CD4-positive, alpha-beta T cell treated with Interleukin-17A for 4 hours (primary cell): ENCODE measurements around the gene CALCA.

Source experiments
- DNase-seq: peaks from one replicate; pipeline ENCODE4 v3.0.0-alpha.2; 2020; ENCODE audit warnings: mixed read lengths

Gene CALCA

DNA sequence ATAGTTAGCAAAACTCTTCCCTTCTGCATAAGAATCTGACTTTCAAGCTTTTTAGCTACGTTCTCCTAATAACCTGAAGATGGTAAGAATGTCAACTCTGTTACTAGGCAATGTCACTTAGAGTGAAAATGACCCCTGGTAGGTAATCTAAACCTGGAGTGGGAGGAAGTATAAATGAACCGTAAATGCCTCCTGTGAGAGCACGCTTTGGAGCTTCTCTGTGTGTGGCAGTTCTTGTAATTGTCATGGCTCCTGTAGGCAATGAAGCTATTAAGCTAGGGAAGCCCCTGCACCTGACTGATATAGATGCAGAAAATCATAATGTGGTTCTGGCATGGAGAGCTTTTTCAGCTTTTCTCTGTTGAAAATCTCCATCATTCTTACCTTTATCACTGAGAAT lies 29.4 kb downstream of the CALCA start:
- DNase-seq = no peak

DNA sequence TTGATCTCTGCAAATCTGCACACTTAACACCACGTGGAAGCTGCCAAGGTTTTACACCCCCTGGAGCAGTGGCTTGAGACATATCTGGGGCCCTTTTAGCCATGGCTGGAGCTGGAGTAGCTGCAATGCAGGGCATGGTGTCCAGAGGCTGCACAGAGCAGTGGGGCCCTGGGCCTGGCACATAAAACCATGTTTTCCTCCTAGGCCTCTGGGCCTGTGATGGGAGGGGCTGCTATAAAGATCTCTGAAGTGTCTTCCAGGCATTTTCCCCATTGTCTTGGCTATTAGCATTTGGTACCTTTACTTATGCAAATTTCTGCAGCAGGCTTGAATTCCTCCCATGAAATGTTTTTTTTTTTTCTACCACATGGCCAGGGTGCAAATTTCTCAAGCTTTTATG lies 33.2 kb downstream of the CALCA start:
- no peak for DNase-seq

DNA sequence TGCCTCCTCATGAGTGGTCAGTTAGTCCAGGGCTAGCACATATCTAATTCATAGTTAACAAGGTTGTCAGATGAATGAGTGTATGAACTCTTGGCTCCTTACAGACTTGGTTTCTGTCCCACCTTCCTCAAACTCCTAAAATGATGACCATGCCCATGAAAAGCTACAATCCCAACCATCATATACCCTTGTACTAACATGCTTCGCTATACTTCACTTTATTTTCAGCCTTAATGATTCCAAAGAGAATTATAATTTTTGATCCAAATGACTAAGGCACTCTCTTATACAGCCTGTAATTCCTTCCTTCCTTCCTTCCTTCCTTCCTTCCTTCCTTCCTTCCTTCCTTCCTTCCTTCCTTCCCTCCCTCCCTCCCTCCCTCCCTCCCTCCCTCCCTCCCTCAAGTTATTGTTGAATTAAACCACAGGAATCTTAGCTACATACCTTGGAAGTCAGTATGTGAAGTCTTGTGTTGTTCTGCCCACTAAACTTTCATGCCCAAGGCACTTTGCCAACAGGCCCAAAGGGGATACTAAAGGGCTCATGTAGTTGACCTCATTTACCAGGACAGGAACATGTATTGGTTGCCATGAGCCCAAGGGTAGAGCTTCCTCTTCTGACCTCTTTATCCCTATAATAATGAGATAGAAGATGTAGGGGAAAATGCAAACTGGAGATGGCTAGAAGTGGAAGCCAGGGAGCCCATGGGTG lies 37.4 kb downstream of the CALCA start:
- DNase-seq = no peak

DNA sequence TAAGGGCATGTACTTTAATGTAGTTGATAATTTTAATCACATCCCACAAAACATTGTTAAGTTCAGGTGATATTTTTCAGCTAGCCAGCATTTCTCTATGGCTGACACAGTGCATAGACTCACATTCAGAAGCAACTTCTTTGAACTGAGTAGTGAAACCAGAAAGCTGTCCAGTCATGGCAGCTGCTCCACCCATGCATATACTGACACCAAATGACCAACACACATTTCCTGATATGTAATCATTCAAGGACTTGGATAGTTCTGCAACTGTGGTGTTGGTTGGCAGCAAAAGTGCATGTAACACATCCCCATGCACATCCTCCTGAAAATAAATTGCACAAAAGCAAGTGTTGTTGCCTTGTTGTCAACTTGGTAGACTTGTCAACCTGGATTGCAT lies 39.7 kb downstream of the CALCA start:
- no peak for DNase-seq

DNA sequence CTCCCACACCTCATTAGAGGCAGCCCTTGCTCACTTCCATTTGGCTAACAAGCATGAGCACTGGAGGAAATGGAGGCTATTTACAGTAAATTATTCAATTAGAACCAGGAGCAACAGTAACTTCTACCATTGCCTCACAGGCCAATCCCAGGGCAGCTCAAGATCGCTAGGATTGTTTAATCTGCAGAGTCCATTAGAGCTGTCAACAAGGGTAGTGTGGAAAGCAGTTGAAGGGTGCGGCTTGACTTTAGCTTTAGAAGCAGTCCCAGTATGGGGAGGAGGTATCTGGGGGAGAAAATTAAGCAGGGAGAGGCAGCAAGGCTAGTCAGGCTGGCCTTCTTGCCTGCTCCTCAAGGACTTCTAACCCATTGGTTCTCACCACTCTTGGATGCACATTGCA lies 41.8 kb downstream of the CALCA start:
- no peak for DNase-seq

DNA sequence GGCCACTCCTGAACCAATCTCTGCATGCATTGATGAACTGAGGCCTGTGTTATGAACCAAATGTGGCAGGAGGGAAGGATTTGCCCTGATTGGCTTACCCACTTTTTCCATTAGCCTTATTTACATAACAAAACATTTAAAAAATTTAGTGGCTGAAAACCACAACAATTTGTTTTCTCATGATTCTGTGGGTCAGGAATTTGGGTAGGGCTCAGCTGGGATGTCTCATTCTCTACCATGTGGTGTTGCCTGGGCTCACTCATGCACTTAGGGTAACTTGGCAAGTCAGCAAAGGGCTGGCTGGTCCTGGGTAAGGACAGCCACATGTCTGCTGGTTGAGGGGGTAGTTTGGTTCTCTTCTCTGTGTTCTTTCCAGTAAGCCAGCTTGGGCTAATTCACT lies 45.0 kb downstream of the CALCA start:
- DNase-seq = no peak

DNA sequence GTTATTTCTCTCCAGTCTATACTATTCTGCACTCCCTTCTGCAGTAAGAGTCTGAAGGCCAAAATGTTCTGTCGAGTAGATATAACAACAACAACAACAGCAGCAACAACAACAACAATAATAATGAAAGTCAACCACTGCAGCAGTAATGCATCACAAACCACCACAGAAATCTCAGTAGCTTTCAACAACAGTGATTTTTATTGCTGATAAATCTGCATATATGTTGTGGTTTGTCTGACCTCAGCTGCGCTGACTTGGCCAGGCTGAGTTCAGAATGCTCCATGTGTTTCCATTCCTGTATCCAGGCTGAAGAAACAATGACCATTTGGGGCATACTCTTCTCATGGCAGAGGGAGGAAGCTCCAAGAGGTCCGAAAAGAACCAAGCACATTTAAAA lies 47.8 kb downstream of the CALCA start:
- no peak for DNase-seq
